ENCODE data around the gene RBM44. TPM values are rescaled to one million over a fixed set of nuclear protein-coding genes. Genes with fewer than 3 reads are reported as not detected.
"Not testable (repeated sequence)": the region's sequence is repeated elsewhere in the genome, so short reads cannot be mapped to it uniquely, and the experiment has no call there.

RBM44 gene
- total RNA-seq, 2 experiments from 2014 or later = 0.37 to 0.73 TPM

- Mint-ChIP-seq H3K9me3 (ENCODE audit: insufficient read depth) (no peaks in the 10 kb centered on the region), H3K4me1 (ENCODE audit: low read depth) (peaks cover 15% of the 10 kb centered on the region), H3K4me3 (no peak overlapping the region), H3K27me3 (ENCODE audit: low read depth) (peaks cover 33% of the 10 kb centered on the region), H3K27ac (no peak overlapping the region), H3K36me3 (ENCODE audit: low read depth) (no peaks in the 10 kb centered on the region)
- CTCF ChIA-PET = interaction anchor here (1.3 to 1.6 kb wide), 2 partner anchors 26 to 397 kb away, joined by 3 to 4 read pairs; no protein-coding TSS in a partner anchor
- ATAC-seq = no peak
- no peak for DNase-seq
- POLR2A ChIA-PET = no interaction called here
Measured at GRCh38 chr2:237866101-237866621, 67.6 kb downstream of the RBM44 start.

GRCh38 chr2:237867465-237867864, 68.9 kb downstream of the RBM44 start:
- peaks cover 30% of the 10 kb centered on the region for H3K27me3 Mint-ChIP-seq (ENCODE audit: low read depth)
- peaks cover 16% of the 10 kb centered on the region for H3K4me1 Mint-ChIP-seq (ENCODE audit: low read depth)
- ChIA-PET POLR2A (no interaction called here), CTCF (interaction anchor here (1.6 kb wide), 1 partner anchor 396 kb away, joined by 4 read pairs; no protein-coding TSS in a partner anchor)
- H3K36me3 Mint-ChIP-seq (ENCODE audit: low read depth) = no peaks in the 10 kb centered on the region
- H3K4me3 Mint-ChIP-seq = no peak overlapping the region
- H3K27ac Mint-ChIP-seq = no peak overlapping the region
- ATAC-seq (no peak), DNase-seq (no peak)
- no peaks in the 10 kb centered on the region for H3K9me3 Mint-ChIP-seq (ENCODE audit: insufficient read depth)

- H3K27me3 Mint-ChIP-seq (ENCODE audit: low read depth) = peaks cover 30% of the 10 kb centered on the region
Measured at GRCh38 chr2:237868074-237868473, 69.5 kb downstream of the RBM44 start.

GRCh38 chr2:237868631-237869342, 70.2 kb downstream of the RBM44 start:
- CTCF ChIA-PET = no interaction called here
- Mint-ChIP-seq H3K4me1 (ENCODE audit: low read depth) (peaks cover 24% of the 10 kb centered on the region), H3K36me3 (ENCODE audit: low read depth) (no peaks in the 10 kb centered on the region), H3K27me3 (ENCODE audit: low read depth) (peaks cover 30% of the 10 kb centered on the region), H3K4me3 (no peak overlapping the region), H3K27ac (no peak overlapping the region), H3K9me3 (ENCODE audit: insufficient read depth) (no peaks in the 10 kb centered on the region)
- POLR2A ChIA-PET = no interaction called here
- ATAC-seq (no peak), DNase-seq (no peak)

More at GRCh38 chr2:237868074-237868473, 69.5 kb downstream of the RBM44 start:
- H3K9me3 Mint-ChIP-seq (ENCODE audit: insufficient read depth); H3K4me3 Mint-ChIP-seq; CTCF ChIA-PET; H3K36me3 Mint-ChIP-seq (ENCODE audit: low read depth); ATAC-seq; DNase-seq; H3K27ac Mint-ChIP-seq; POLR2A ChIA-PET: not testable (repeated sequence)
- H3K4me1 Mint-ChIP-seq (ENCODE audit: low read depth) = peaks cover 16% of the 10 kb centered on the region

- ChIA-PET POLR2A (no interaction called here), CTCF (no interaction called here)
- Mint-ChIP-seq H3K4me3 (no peak overlapping the region), H3K27ac (no peak overlapping the region), H3K4me1 (ENCODE audit: low read depth) (peaks cover 26% of the 10 kb centered on the region), H3K9me3 (ENCODE audit: insufficient read depth) (no peaks in the 10 kb centered on the region), H3K27me3 (ENCODE audit: low read depth) (peaks cover 30% of the 10 kb centered on the region), H3K36me3 (ENCODE audit: low read depth) (no peaks in the 10 kb centered on the region)
- ATAC-seq (no peak), DNase-seq (no peak)
Measured at GRCh38 chr2:237869343-237870102, 70.9 kb downstream of the RBM44 start.

- H3K9me3 Mint-ChIP-seq (ENCODE audit: insufficient read depth) = no peaks in the 10 kb centered on the region
- POLR2A ChIA-PET = no interaction called here
- ATAC-seq (no peak), DNase-seq (no peak)
- H3K4me1 Mint-ChIP-seq (ENCODE audit: low read depth) = peaks cover 26% of the 10 kb centered on the region
- CTCF ChIA-PET = no interaction called here
- H3K27ac Mint-ChIP-seq = no peak overlapping the region
- H3K36me3 Mint-ChIP-seq (ENCODE audit: low read depth) = no peaks in the 10 kb centered on the region
- no peak overlapping the region for H3K4me3 Mint-ChIP-seq
- peaks cover 30% of the 10 kb centered on the region for H3K27me3 Mint-ChIP-seq (ENCODE audit: low read depth)
Measured at GRCh38 chr2:237870126-237870525, 71.5 kb downstream of the RBM44 start.

- Mint-ChIP-seq H3K27me3 (ENCODE audit: low read depth) (peaks cover 30% of the 10 kb centered on the region), H3K4me1 (ENCODE audit: low read depth) (peaks cover 26% of the 10 kb centered on the region), H3K36me3 (ENCODE audit: low read depth) (no peaks in the 10 kb centered on the region), H3K4me3 (no peak overlapping the region), H3K9me3 (ENCODE audit: insufficient read depth) (no peaks in the 10 kb centered on the region), H3K27ac (peak overlapping the region; percentile 3)
- POLR2A ChIA-PET = no interaction called here
- DNase-seq (no peak), ATAC-seq (no peak)
- CTCF ChIA-PET = no interaction called here
Measured at GRCh38 chr2:237870754-237871651, 72.4 kb downstream of the RBM44 start.

- Mint-ChIP-seq H3K4me3 (no peak overlapping the region), H3K4me1 (ENCODE audit: low read depth) (peaks cover 26% of the 10 kb centered on the region), H3K36me3 (ENCODE audit: low read depth) (no peaks in the 10 kb centered on the region), H3K27me3 (ENCODE audit: low read depth) (peaks cover 27% of the 10 kb centered on the region), H3K27ac (no peak overlapping the region), H3K9me3 (ENCODE audit: insufficient read depth) (no peaks in the 10 kb centered on the region)
- ChIA-PET POLR2A (no interaction called here), CTCF (interaction anchor here (1.0 kb wide), 1 partner anchor 15 kb away, joined by 3 read pairs; no protein-coding TSS in a partner anchor)
- DNase-seq (no peak), ATAC-seq (no peak)
Measured at GRCh38 chr2:237872178-237872887, 73.8 kb downstream of the RBM44 start.

GRCh38 chr2:237873421-237873831, 74.8 kb downstream of the RBM44 start:
- peak overlapping the region; percentile 66 for H3K27ac Mint-ChIP-seq
- no peaks in the 10 kb centered on the region for H3K36me3 Mint-ChIP-seq (ENCODE audit: low read depth)
- peak; percentile 32 for DNase-seq
- H3K4me3 Mint-ChIP-seq = no peak overlapping the region
- POLR2A ChIA-PET = no interaction called here
- ATAC-seq = peak; percentile 72
- H3K27me3 Mint-ChIP-seq (ENCODE audit: low read depth) = peaks cover 17% of the 10 kb centered on the region
- H3K4me1 Mint-ChIP-seq (ENCODE audit: low read depth) = peaks cover 25% of the 10 kb centered on the region
- H3K9me3 Mint-ChIP-seq (ENCODE audit: insufficient read depth) = no peaks in the 10 kb centered on the region
- CTCF ChIA-PET = interaction anchor here (1.0 kb wide), 2 partner anchors 12 to 16 kb away, joined by 3 read pairs; no protein-coding TSS in a partner anchor

- no peak for ATAC-seq
- no peak overlapping the region for H3K4me3 Mint-ChIP-seq
Measured at GRCh38 chr2:237873897-237874551, 75.4 kb downstream of the RBM44 start.

More at GRCh38 chr2:237873897-237874551, 75.4 kb downstream of the RBM44 start:
- no peak for DNase-seq
- POLR2A ChIA-PET = no interaction called here
- H3K4me1 Mint-ChIP-seq (ENCODE audit: low read depth) = peaks cover 19% of the 10 kb centered on the region
- no peaks in the 10 kb centered on the region for H3K9me3 Mint-ChIP-seq (ENCODE audit: insufficient read depth)
- no peaks in the 10 kb centered on the region for H3K36me3 Mint-ChIP-seq (ENCODE audit: low read depth)
- H3K27ac Mint-ChIP-seq = no peak overlapping the region
- CTCF ChIA-PET = interaction anchor here (1.0 kb wide), 1 partner anchor 13 kb away, joined by 3 read pairs; no protein-coding TSS in a partner anchor
- H3K27me3 Mint-ChIP-seq (ENCODE audit: low read depth) = peaks cover 11% of the 10 kb centered on the region
